Loucy (cell line): ENCODE results near the gene PELI2.

Experiments used
- H2AFZ ChIP-seq: fragments of 200-600 bp; sonication (generic); 2 replicates; pipeline ENCODE4 v1.6.0; 2016; ENCODE audit warnings: antibody characterized with exemption, mild to moderate bottlenecking, low read length, moderate library complexity
- H3F3A ChIP-seq: fragments of 200-600 bp; 2 replicates; pipeline ENCODE4 v1.6.0; 2016; ENCODE audit warnings: antibody characterized with exemption, low read depth, mild to moderate bottlenecking
- H3K27me3 ChIP-seq: fragments of 200-600 bp; sonication (generic); 2 replicates; pipeline ENCODE4 v1.6.1; 2014; ENCODE audit warnings: low read length, mild to moderate bottlenecking; ENCODE audit not compliant: insufficient read depth, poor library complexity, severe bottlenecking
- H3K36me3 ChIP-seq: fragments of 200-600 bp; sonication (generic); 2 replicates; pipeline ENCODE4 v1.6.1; 2016; ENCODE audit warnings: low read length; ENCODE audit not compliant: insufficient read depth
- H3K4me1 ChIP-seq: fragments of 200-600 bp; sonication (generic); 2 replicates; pipeline ENCODE4 v1.5.1; 2014; ENCODE audit warnings: low read length, mild to moderate bottlenecking; ENCODE audit not compliant: insufficient read depth, poor library complexity, severe bottlenecking
- H3K4me2 ChIP-seq: fragments of 200-600 bp; sonication (generic); 2 replicates; pipeline ENCODE4 v1.6.0; 2014; ENCODE audit warnings: antibody characterized with exemption, low read length, low read depth, mild to moderate bottlenecking; ENCODE audit not compliant: poor library complexity, severe bottlenecking
- H3K4me3 ChIP-seq: fragments of 200-600 bp; sonication (generic); 2 replicates; pipeline ENCODE4 v1.5.1; 2014; ENCODE audit warnings: low read length, mild to moderate bottlenecking, mixed read lengths; ENCODE audit not compliant: poor library complexity, severe bottlenecking
- H3K79me2 ChIP-seq: fragments of 200-600 bp; sonication (generic); 2 replicates; pipeline ENCODE4 v1.6.1; 2014; ENCODE audit warnings: low read length; ENCODE audit not compliant: insufficient read depth
- H3K9ac ChIP-seq: fragments of 200-600 bp; sonication (generic); 2 replicates; pipeline ENCODE4 v1.6.0; 2014; ENCODE audit warnings: mild to moderate bottlenecking, low read depth, low read length, moderate library complexity; ENCODE audit not compliant: poor library complexity, severe bottlenecking
- H3K9me2 ChIP-seq: fragments of 200-600 bp; sonication (generic); replicated peaks from 2 replicates; pipeline ENCODE4 v1.6.1; 2016; ENCODE audit warnings: low read depth, low read length, mixed read lengths
- H3K9me3 ChIP-seq: fragments of 200-600 bp; sonication (generic); 2 replicates; pipeline ENCODE4 v1.6.1; 2014; ENCODE audit warnings: mild to moderate bottlenecking, antibody characterized with exemption, low read length, low read depth; ENCODE audit not compliant: insufficient read depth
- H4K20me1 ChIP-seq: fragments of 200-600 bp; sonication (generic); 2 replicates; pipeline ENCODE4 v1.6.0; 2014; ENCODE audit warnings: antibody characterized with exemption, low read length, mild to moderate bottlenecking; ENCODE audit not compliant: insufficient read depth, poor library complexity, severe bottlenecking
- EZH2phosphoT487 ChIP-seq: fragments of 200-600 bp; IDR thresholded peaks from 2 replicates; pipeline ENCODE4 v1.6.1; 2018; ENCODE audit warnings: antibody characterized with exemption, mild to moderate bottlenecking, moderate library complexity, borderline replicate concordance
- TF ChIP-seq, protein P1 (sequence below): fragments of 200-600 bp; sonication (generic); conservative IDR thresholded peaks from 2 replicates; pipeline ENCODE4 v1.5.1; 2014; ENCODE audit warnings: mild to moderate bottlenecking, antibody characterized with exemption, low read length

Gene PELI2

DNA sequence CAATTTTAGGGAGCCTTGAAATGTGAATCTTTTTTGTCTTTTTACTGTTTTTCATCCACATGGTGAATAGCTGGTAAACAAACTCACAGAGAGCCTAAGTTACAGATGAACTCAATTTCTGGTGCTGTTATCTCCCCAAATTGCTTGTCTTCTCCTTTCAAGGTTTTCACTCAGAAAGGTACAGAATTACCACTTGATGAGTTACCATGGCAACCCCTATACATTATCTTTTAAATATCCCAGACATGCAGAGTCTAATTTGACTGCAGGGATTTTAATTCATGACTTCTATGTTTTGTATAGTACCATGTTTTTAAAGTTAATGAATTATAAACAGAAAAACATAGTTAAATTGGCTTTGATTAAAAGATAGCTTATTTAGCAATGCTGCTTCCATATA lies 203.7 kb downstream of the PELI2 start:
- no peak overlapping the region for H3K9ac ChIP-seq
- peaks cover 9% of the 10 kb centered on the region; the same call in 1 of the 2 replicates for H3K36me3 ChIP-seq
- TF ChIP-seq, protein P1, sequence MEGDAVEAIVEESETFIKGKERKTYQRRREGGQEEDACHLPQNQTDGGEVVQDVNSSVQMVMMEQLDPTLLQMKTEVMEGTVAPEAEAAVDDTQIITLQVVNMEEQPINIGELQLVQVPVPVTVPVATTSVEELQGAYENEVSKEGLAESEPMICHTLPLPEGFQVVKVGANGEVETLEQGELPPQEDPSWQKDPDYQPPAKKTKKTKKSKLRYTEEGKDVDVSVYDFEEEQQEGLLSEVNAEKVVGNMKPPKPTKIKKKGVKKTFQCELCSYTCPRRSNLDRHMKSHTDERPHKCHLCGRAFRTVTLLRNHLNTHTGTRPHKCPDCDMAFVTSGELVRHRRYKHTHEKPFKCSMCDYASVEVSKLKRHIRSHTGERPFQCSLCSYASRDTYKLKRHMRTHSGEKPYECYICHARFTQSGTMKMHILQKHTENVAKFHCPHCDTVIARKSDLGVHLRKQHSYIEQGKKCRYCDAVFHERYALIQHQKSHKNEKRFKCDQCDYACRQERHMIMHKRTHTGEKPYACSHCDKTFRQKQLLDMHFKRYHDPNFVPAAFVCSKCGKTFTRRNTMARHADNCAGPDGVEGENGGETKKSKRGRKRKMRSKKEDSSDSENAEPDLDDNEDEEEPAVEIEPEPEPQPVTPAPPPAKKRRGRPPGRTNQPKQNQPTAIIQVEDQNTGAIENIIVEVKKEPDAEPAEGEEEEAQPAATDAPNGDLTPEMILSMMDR: no peak
- TF ChIP-seq EZH2phosphoT487: no peak
- no peaks in the 10 kb centered on the region for H4K20me1 ChIP-seq
- no peak overlapping the region for H3K4me3 ChIP-seq
- H3K79me2 ChIP-seq: no peaks in the 10 kb centered on the region
- peaks cover 12% of the 10 kb centered on the region for H3K4me1 ChIP-seq
- no peaks in the 10 kb centered on the region; the same call in 1 of the 2 replicates for H3K9me3 ChIP-seq
- no peaks in the 10 kb centered on the region for H3K9me2 ChIP-seq
- H2AFZ ChIP-seq: no peak overlapping the region
- H3K27me3 ChIP-seq: no peaks in the 10 kb centered on the region
- H3F3A ChIP-seq: no peaks in the 10 kb centered on the region
- no peak overlapping the region for H3K4me2 ChIP-seq

DNA sequence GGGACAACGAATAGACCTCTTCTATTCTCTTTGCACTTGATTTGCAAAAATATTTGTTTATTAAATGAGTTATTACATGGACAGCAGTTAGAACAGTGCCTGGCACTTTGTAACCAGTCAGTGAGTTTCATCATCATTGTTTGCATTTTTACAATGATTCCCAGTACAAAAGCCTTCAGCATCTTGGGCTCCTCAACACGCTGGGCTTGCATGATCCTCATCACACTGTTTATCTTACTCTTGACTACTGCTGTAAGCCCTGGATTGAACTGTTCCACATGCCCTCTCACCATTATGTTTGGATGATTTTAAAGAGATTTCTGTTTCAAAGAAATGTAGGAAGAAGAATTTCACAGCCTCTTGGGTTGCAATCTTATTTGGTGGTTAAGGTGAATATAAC lies 204.3 kb downstream of the PELI2 start:
- no peaks in the 10 kb centered on the region; the same call in 1 of the 2 replicates for H3K9me3 ChIP-seq
- H3K4me1 ChIP-seq: peaks cover 15% of the 10 kb centered on the region
- H4K20me1 ChIP-seq: no peaks in the 10 kb centered on the region
- no peak overlapping the region for H3K4me3 ChIP-seq
- no peak overlapping the region for H3K9ac ChIP-seq
- no peaks in the 10 kb centered on the region for H3F3A ChIP-seq
- H3K36me3 ChIP-seq: peaks cover 8% of the 10 kb centered on the region; the same call in 1 of the 2 replicates
- no peak overlapping the region for H3K4me2 ChIP-seq
- no peaks in the 10 kb centered on the region for H3K9me2 ChIP-seq
- no peaks in the 10 kb centered on the region for H3K79me2 ChIP-seq
- no peaks in the 10 kb centered on the region for H3K27me3 ChIP-seq
- H2AFZ ChIP-seq: no peak overlapping the region
- no peak for TF ChIP-seq EZH2phosphoT487
- TF ChIP-seq, protein P1: no peak

DNA sequence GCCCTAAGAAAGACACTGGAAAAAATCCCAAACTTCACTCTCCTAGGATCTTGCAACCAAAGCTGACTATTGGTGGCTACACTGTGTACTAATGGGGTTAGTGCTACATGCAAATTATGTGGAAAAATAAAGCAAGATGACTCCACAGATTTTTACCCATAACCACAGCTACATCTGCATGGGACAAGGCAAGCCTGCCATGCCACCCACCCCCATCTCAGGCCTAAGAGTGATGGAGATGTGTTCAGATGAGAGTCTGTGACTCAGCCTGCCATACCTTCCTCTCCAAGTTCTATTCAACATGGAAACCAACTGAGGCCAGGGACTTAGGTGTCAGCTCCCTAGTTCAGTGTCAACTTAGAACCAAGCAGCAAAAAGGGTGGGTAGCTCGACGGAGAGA lies 206.2 kb downstream of the PELI2 start:
- no peaks in the 10 kb centered on the region for H3F3A ChIP-seq
- H3K4me3 ChIP-seq: no peak overlapping the region
- no peaks in the 10 kb centered on the region for H3K79me2 ChIP-seq
- no peak for TF ChIP-seq EZH2phosphoT487
- TF ChIP-seq, protein P1: no peak
- no peak overlapping the region for H2AFZ ChIP-seq
- H3K36me3 ChIP-seq: no peaks in the 10 kb centered on the region
- H3K4me2 ChIP-seq: no peak overlapping the region
- no peaks in the 10 kb centered on the region for H4K20me1 ChIP-seq
- peaks cover 28% of the 10 kb centered on the region for H3K4me1 ChIP-seq
- H3K9me2 ChIP-seq: no peaks in the 10 kb centered on the region
- no peaks in the 10 kb centered on the region for H3K9me3 ChIP-seq
- no peaks in the 10 kb centered on the region for H3K27me3 ChIP-seq
- no peak overlapping the region for H3K9ac ChIP-seq
